Body of pancreas (tissue), 4 donors: Measurements from ENCODE around the gene SH2B2.

Source experiments
- CTCF ChIP-seq, 7 experiments: fragments of 450-650 bp in 4 of 7; fragments of 200-600 bp in 3 of 7; sonication (generic) in 3 of 7; IDR thresholded peaks; one replicate each; pipeline ENCODE4 v1.5.1; 2016 to 2019; ENCODE audit warnings: antibody characterized with exemption in 7 of 7
- POLR2A ChIP-seq, 3 donors: fragments of 450-650 bp; IDR thresholded peaks; one replicate each; pipeline ENCODE4 v1.6.1; 2016; ENCODE audit warnings: antibody characterized with exemption in 3 of 3, mild to moderate bottlenecking in 2 of 3

- TF ChIP-seq CTCF (IDR thresholded peaks at IDR 0.05) (peak in 2 of 7 experiments; percentile 3 to 15), POLR2A (IDR thresholded peaks at IDR 0.05) (no peak)
Measured at GRCh38 chr7:102318482-102318971, 31.9 kb downstream of the SH2B2 start.
